ENCODE data around the gene CD3G.
"Not testable (repeated sequence)": the region's sequence is repeated elsewhere in the genome, so short reads cannot be mapped to it uniquely, and the experiment has no call there.

The CD3G gene

DNA sequence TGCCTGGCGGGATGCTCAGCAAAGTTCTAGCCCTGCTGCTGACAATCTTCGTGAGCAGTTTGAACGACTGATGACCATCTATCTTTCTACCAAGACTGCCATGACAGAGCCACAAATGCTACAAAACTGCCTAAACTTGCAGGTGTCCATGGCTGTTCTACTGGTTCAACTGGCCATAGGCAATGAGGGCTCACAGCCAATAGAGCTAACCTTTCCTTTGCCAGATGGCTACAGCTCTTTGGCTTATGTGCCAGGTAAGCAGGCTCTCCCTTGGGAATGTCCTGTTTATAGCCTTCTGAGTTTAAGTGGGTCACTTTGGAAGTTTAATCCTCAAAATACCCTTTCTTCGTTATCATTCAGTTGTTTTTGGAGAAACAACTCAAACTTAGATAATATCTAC, 35.4 kb downstream of the CD3G start:
- DNase-seq (ENCODE audit: low read depth in 2 of 2) = no peak

DNA sequence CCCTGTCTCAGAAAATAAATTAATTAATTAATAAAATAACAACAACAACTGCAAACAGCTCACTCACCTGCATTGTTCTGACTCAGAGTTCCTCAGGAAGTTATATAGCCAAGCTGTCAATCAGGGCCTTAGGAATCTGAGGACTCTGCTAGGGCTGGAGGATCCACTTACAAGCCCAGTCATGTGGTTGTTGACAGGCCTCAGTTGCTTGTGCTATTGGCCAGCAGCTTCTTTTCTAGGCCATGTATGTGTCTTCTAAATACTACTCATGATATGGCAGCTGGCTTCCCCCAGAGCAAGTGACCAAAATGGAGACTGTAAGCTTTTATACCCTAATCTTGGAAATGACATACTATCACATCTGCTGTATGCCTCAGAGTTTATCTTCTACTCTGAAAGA, 36.4 kb downstream of the CD3G start:
- no peak for DNase-seq (ENCODE audit: low read depth in 2 of 2)

DNA sequence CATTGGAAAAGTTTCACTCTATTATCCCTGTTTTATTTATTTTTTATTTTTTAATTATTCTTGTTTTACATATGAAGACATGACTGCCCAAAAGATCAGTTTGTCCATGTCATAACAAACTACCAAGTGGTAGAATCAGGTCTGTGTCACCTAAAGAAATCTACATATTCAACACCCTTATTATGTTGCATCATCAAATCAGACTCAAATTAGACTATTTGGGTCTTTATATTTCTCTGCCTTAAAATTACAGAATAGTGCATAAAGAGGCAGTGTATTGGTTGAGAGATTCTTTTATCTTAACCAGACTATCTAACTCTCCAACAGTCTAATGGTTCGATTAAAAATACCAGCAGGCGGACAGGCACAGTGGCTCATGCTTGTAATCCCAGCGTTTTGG, 38.8 kb downstream of the CD3G start:
- no peak for DNase-seq (ENCODE audit: low read depth in 2 of 2)

DNA sequence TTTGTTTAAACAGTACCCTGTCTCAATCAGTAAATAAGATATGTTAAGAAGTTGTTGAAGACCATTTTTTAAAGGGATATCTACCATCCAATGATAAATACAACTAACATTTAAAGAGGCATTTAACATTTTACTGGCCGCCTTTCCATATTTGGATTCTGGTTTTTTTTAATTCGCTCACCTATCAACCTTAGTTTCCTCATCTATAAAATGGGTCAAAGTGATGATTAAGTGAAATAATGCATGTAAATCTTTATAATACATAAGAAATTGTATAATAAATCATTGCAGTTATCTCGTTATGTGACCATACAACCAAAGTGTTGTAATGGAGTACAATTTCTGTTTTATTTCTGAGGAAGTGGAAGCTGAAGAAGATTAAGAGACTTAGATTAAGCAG, 39.5 kb downstream of the CD3G start:
- no peak for DNase-seq (ENCODE audit: low read depth in 2 of 2)

DNA sequence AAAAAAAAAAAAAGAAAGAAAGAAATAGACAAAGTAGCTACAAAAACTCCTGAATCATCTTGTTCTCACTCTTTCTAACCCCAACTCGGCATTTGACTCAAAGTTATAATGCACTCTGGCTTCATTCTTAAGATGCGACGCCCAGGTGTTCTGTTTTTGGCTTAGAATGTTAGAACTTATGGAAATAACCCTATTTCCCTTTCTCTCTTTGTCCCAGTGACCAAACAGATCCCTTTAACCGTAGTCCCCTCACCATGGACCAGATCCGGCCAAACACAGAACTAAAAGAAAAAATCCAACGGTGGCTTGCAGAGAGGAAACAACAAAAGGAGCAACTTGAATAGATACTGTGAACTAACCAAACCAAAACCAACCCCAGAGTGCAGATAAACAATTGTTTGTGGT, 52.0 kb downstream of the CD3G start:
- no peak for DNase-seq (ENCODE audit: low read depth in 2 of 2)

DNA sequence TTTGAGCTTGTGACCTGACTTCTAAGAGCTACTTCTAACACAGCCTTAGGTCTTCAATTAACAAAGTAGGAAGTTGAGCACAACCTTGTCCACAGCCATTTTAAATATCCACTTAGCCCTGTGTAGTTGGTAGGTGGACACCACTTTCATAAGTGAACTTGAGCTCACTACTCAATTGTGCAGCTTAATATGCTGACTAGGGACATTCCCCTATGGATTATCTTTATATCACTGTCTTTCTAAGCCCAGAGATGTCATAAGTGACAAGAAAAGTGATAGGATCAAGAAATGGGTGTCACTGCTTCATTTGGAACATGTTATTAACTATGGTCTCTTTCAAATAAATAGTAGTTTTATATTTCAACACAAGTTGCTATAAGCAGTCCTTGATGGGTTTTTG, 53.3 kb downstream of the CD3G start:
- DNase-seq (ENCODE audit: low read depth in 2 of 2) = no peak

DNA sequence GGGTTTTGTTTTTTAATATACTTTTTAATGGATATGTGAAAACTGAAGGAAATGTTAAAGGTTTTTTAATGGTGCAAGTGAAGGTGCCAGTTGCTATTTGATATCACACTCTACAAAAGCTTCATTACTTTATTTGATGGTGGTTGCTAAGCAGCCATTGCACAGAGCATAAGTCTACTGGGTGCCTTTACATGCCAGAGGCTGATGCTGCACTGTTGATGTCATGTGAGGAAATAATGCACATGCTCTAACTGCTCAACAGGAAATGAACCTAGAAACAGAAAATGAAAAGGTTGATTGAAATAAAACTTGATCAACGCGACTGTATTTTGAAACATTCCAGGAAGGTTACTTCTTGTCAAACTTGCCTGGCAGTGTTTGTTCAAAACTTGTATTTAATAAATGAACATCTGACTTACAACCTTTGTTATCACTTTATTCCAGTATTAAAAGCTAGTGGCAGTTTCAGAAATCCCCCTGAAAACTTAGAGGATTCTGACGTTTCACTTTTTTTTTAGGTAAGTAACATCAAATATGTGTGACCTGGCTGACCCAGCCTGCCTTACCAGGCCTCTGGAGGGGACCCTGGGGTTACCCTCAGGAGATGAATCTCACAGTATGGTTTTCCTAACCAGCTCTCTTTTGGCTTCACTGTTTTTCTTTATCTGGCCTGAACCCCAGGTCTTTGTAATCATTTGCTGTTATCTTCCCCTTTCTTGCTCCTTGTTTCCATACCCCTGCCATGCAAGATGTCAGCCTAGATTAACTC, 54.8 kb downstream of the CD3G start:
- peak in 1 of 2 experiments; percentile 10 for DNase-seq (ENCODE audit: low read depth in 2 of 2)

DNA sequence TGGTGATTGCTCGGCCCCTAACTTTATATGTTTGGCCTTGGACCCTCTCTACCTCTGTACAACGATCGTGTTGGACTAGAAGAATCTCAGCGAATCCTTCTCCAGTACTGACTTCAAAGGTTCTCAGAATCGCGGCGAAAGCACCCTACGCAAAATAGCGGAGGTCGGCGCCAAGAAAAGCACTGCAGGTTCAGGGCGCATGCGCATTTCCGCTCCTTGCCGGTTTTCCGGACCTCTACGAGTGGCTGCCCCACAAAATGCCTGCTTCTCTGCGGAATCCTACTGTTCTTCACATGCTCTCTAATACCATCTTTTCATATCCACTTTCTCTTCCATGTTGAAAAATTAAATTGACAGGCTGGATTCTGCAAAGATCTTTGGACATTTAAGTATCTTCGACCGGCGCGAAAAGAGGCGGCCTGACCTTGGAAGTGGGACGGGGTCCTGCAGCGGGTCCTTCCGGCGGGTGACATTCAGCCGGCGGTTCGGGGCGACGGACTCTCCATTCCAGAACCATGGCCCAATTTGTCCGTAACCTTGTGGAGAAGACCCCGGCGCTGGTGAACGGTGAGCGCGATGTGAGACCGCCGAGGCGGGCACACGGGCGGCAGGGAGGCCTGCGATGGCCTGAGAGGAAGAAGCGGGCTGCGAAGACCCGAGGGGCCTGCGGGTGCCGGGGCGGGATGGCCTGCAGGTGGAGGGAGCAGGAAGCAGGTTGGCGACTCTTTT, 57.2 kb downstream of the CD3G start, which contains the start of gene ATP5MG:
TSS of gene ATP5MG (plus strand) at position 456 of the 729 bp plus-strand sequence. CDS start at position 516, 60 bp downstream.
- peak; percentile 87 to 89 for DNase-seq (ENCODE audit: low read depth in 2 of 2)

DNA sequence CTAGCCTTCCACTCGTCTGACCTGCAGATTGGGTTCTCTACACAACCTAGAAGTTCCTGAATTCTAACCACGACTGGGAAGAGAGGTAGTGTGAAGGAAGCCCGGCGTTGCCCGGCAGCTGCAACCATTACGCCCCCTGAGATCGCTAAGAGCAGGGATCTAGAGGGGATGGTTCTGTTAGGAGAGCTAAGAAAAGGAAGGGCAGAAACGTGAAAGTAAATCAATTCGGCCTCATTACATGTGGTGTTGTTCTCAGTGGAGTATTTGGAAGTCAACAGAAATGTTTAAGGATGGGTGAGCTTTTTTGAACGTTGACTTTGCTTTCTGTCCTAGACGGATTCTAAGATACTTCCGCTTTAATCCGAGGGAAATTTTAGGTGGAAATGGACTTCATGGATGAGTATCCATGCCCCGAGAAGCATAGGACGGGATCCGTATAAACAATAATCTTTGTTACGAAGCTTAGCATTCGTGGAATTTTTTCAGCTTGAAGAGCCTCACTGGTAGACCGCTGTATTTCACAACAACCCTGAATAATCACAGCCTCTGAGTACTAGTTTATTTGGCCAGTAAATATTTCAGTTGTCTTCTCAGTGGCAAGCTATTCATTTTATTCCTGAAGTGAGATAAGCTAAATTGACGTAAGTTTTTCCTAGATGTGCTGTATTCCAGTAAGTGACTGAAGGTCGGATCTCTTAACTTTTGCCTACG, 57.9 kb downstream of the CD3G start:
- DNase-seq (ENCODE audit: low read depth in 2 of 2) = no peak

DNA sequence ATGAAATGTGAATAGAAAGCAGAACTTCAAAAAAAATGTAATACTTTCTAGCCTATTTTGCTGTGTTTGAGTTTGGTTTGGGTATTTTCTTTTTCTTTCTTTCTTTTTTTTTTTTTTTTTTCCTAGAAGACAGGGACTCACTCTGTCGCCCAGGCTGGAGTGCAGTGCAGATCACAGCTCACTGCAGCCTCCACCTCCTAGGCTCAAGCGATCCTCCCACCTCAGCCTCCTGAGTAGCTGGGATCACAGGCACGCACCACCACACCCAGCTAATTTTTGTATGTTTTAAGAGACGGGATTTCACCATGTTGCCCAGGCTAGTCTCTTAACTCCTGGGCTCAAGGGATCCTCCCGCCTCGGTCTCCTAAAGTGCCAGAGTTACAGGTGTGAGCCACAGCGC, 58.5 kb downstream of the CD3G start:
- DNase-seq (ENCODE audit: low read depth in 2 of 2) = not testable (repeated sequence)
